ENCODE measurements around the gene DNAJC30.
"Not testable (repeated sequence)": the region's sequence is repeated elsewhere in the genome, so short reads cannot be mapped to it uniquely, and the experiment has no call there.

The DNAJC30 gene

GRCh38 chr7:73683056-73683787 lies at the start of gene DNAJC30, which contains the start of gene BUD23:
DNAJC30 (minus strand) TSS chr7:73683453; CDS start chr7:73683423, 30 bp downstream.
BUD23 (plus strand) TSS chr7:73683597; CDS start chr7:73683626, 29 bp downstream.
- DNase-seq (ENCODE audit: low spot score) = peak; percentile 97

- DNase-seq (ENCODE audit: low spot score) = no peak
Observed at GRCh38 chr7:73732397-73732796, 49.1 kb upstream of the DNAJC30 start.

- peak; percentile 16 for DNase-seq (ENCODE audit: low spot score)
Observed at GRCh38 chr7:73730485-73730884, 47.2 kb upstream of the DNAJC30 start.

- DNase-seq (ENCODE audit: low spot score) = no peak
Observed at GRCh38 chr7:73728551-73728950, 45.3 kb upstream of the DNAJC30 start.

GRCh38 chr7:73727952-73728351 lies 44.7 kb upstream of the DNAJC30 start:
- DNase-seq (ENCODE audit: low spot score) = peak; percentile 15

- no peak for DNase-seq (ENCODE audit: low spot score)
Observed at GRCh38 chr7:73726083-73726466, 42.8 kb upstream of the DNAJC30 start.

- no peak for DNase-seq (ENCODE audit: low spot score)
Observed at GRCh38 chr7:73723813-73724212, 40.6 kb upstream of the DNAJC30 start.

GRCh38 chr7:73722785-73723184 lies 39.5 kb upstream of the DNAJC30 start:
- no peak for DNase-seq (ENCODE audit: low spot score)

- not testable (repeated sequence) for DNase-seq (ENCODE audit: low spot score)
Observed at GRCh38 chr7:73722182-73722581, 38.9 kb upstream of the DNAJC30 start.

GRCh38 chr7:73721377-73721817 lies 38.1 kb upstream of the DNAJC30 start:
- DNase-seq (ENCODE audit: low spot score) = no peak

- not testable (repeated sequence) for DNase-seq (ENCODE audit: low spot score)
Observed at GRCh38 chr7:73720443-73720842, 37.2 kb upstream of the DNAJC30 start.

GRCh38 chr7:73719806-73720169 lies 36.5 kb upstream of the DNAJC30 start:
- no peak for DNase-seq (ENCODE audit: low spot score)

GRCh38 chr7:73718905-73719805 lies 35.9 kb upstream of the DNAJC30 start, which contains the start of gene STX1A:
STX1A (minus strand) TSS chr7:73719669; CDS start chr7:73719631, 38 bp downstream.
- DNase-seq (ENCODE audit: low spot score) = peak; percentile 84

GRCh38 chr7:73718438-73718881 lies 35.2 kb upstream of the DNAJC30 start:
- DNase-seq (ENCODE audit: low spot score) = no peak

- peak; percentile 60 for DNase-seq (ENCODE audit: low spot score)
Observed at GRCh38 chr7:73717991-73718405, 34.7 kb upstream of the DNAJC30 start.

GRCh38 chr7:73717025-73717807 lies 34.0 kb upstream of the DNAJC30 start:
- DNase-seq (ENCODE audit: low spot score) = no peak

- no peak for DNase-seq (ENCODE audit: low spot score)
Observed at GRCh38 chr7:73716318-73716890, 33.2 kb upstream of the DNAJC30 start.

- peak; percentile 80 for DNase-seq (ENCODE audit: low spot score)
Observed at GRCh38 chr7:73715648-73716317, 32.5 kb upstream of the DNAJC30 start.

GRCh38 chr7:73713319-73713718 lies 30.1 kb upstream of the DNAJC30 start:
- not testable (repeated sequence) for DNase-seq (ENCODE audit: low spot score)

- DNase-seq (ENCODE audit: low spot score) = no peak
Observed at GRCh38 chr7:73712773-73713172, 29.5 kb upstream of the DNAJC30 start.

GRCh38 chr7:73708961-73709549 lies 25.8 kb upstream of the DNAJC30 start:
- no peak for DNase-seq (ENCODE audit: low spot score)
